Ureter (tissue), 1 donor: ENCODE data around the gene TRIP12. TPM values are rescaled to one million over a fixed set of nuclear protein-coding genes. Genes with fewer than 3 reads are reported as not detected.
"Not testable (repeated sequence)": the region's sequence is repeated elsewhere in the genome, so short reads cannot be mapped to it uniquely, and the experiment has no call there.

Experiments used
- DNase-seq: peaks from one replicate; pipeline ENCODE4 v3.0.0-alpha.2; 2020; ENCODE audit warnings: low spot score
- total RNA-seq: library from RNA; stranded (reverse); gene quantifications from one replicate; pipeline ENCODE4 v1.2.4, GENCODE V29; 2023
- donor health status: DM: yes; HTN: yes; CAD: no.

TRIP12 gene
- total RNA-seq, 1 donor from 2014 or later: 284 TPM

DNA sequence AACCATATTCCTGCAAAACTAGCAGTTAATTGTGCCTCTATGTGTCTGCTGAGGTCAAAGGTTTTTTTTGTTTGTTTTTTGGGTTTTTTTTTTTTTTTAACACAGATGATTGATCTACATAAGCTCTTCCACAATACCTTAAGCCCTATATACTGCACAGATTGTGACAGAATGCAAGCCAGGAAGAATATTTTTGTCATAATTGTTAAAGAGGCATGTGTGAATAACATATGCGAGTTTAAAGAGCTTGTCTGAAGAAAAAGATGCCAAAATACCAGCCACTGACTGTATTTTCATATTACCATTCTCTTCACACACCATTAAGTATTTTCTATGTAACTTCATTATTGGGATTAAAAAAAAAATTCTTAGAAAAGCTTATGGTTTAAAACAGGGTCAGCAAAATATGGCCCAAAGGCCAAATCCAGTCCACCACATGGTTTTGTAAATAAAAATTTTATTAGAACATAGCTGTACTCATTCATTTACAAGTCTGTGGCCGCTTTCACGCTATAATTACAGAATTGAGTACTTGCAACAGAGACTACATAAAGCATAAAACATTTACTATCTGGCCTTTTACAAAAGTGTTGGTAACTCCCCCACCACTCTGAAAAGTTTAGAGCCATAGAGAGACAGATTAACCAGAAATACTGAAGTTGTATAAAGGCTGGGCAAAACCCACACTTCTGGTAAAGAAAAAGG is 89.9 kb downstream of the TRIP12 start:
- DNase-seq: no peak

GRCh38 chr2:229825476-229825875 is 96.3 kb downstream of the TRIP12 start:
- DNase-seq: no peak

DNA sequence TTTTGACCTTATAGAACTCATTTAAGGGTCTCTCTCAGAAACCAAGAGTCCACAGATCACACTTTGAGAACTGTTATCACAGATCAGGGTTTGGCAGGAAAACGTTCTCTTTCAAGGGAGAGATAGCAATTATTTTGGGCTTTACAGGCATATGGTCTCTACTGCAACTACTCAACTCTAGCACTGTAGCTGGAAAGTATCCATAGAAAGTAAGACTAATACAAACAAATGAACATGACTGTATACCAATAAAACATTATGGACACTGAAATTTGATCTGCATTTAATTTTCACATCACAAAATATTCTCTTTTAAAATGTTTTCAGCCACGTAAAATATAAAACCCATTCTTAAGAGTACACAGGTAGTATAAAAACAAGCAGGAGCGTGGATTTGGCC is 100.5 kb downstream of the TRIP12 start:
- DNase-seq: no peak

GRCh38 chr2:229818230-229818629 is 103.6 kb downstream of the TRIP12 start:
- no peak for DNase-seq

DNA sequence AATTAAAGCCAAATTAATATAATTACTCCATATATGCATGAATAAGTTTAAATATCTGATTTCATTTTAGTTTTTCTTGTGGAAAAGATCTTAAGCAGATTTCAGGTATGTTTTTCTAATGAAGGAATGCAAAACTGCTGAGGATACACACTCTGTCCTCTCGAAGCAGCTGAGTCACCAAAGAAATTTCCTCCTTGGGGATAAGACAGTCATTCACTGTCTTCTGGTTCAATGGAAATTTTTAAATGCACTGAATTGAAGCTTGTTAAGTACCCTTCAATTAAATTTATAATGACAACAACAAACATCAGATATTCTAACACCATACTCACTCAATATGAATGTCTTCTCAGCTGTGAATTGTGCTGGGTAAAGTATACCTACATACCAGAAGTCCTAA is 106.0 kb downstream of the TRIP12 start:
- DNase-seq: no peak

DNA sequence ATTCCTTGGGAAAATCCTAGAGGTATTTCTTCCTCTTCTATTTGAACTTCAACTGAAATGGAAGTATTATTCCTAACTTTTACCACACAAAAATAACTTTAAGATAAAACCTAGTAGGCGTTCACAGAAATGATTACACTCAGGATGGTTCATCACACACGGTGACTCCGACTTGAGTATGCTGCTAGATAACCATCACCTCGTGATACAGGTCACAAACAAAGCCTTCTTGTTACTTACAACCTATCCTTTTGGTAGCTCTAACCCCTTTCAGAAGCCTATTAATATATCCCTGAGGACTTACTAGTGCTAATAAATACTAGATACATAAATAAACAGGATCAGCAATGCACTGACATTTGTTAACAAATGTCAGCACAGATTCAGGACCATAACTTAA is 106.5 kb downstream of the TRIP12 start:
- no peak for DNase-seq

DNA sequence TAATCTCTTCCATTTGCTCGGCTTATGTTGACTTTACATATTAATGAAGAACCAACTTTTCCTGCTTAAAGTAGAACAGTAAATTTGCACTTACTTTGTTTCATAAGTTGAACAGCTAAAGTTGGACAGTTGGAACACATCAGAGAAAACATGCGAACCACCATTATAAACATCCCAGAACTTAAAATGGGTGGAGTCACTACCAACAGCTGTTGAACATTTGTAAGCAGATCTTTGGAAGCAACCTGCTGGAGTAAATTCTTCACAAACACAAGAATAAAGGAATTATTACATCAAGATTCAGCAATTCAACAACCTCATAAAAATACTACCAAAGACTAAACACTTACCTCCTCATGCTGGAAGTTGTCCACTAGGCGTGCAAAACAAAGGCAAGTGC is 111.0 kb downstream of the TRIP12 start:
- DNase-seq: no peak

DNA sequence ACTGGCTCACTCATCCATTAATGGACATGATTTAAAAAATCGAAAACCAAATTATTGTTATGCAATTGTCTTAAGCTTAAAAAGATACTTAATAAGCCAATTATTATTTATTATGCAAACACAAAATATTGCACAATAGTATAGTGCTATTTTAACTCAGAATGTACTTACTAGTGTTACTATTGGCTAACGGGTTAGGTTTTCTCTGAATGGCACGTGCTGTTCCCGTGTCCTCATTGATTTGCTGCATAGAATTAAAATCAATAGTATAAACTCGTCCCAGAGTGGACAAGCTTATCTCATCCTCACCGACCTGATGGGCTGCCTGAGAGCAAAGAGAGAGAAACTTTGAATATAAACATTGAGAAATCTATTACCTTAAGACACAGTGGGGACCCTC is 116.2 kb downstream of the TRIP12 start:
- DNase-seq: no peak

DNA sequence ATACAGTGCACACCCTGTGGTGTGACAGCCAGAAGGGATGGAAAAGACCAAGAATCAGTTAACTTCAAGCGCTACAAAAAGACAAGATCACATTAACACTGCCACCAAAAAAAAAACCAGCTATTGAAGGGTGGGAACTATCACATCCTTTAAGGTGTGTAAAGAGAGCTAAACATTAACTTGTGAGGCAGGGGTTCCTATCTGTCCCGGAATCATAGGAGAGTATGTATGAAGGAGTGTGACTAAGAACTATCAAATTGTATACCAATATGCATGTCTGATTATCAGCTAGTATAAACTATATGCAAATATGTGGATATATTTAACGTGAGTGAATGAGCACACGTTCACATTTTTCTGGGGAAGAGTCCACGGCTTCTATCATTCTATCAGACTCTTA is 119.0 kb downstream of the TRIP12 start:
- no peak for DNase-seq

DNA sequence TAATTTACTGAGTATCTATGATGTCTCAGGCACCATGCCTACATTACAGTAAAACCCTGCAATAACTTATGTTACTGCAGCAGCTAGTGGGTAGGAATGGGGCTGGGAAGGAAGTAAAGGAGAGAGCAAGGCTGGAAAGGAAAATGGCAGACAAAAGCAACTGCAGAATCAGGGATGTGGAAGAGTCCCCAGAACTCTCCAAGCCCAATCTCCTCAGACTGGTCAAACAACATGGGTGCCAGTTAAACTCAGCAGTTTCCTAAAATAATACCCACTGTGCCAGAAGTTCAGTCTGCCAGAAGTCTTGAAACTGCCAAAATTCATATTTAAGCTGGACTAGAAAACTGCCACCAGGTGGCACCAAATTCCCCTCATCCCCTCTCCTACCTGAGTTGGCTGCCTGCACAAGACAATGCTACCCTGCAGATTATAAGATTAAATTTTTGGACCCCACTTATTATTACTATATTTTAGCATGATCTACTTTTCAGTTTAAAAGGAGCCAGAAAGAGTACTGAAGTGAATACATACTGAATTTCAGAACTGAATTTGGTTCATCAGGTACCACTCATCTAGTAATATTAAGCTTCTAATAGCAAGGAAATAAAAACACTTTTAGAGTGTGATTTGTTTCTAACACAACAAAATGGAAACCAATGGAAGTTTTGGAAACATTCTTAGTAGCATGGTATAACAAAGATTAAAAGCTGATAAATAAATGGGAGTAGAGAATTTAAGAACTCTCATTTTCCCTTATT is 120.6 kb downstream of the TRIP12 start:
- DNase-seq: peak; percentile 55

DNA sequence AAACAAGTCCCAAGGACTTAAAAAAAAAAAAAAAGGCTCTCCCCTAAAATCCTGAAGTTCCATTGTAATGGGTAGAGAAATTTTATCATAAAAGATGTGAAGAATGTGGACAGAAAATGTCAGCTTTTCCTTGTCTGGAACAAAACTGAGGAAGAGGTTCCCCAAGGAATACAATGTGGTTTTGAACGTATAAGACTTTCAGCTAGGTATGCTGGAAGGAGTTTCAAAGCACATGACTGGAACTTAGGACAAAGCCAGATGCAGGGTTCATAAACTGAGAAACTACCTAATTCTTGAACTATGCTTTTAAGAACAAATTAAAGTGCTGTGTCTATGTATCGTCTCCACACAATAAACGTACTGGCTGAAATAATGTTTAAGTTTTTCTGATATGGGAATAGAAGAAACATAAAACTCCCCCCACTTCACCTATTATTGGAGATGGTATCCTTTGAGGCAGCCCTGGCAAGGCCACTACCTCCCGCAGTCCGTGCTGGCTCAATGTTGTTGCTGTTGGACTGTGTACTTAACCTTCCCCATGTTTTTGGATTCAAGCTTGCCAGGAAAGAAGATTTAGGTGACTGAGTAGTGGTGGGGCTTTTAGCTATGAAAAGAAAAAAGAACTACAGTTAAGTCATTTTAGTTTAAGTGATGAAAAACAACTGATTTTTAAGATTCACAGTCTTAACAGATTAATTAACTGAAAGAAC is 123.2 kb downstream of the TRIP12 start:
- no peak for DNase-seq

- no peak for DNase-seq
Observed at GRCh38 chr2:229795058-229795457, 126.8 kb downstream of the TRIP12 start.

- DNase-seq: no peak
Observed at GRCh38 chr2:229794636-229795035, 127.2 kb downstream of the TRIP12 start.

GRCh38 chr2:229786289-229786688 is 135.5 kb downstream of the TRIP12 start:
- not testable (repeated sequence) for DNase-seq

- DNase-seq: no peak
Observed at GRCh38 chr2:229784791-229785190, 137.0 kb downstream of the TRIP12 start.

DNA sequence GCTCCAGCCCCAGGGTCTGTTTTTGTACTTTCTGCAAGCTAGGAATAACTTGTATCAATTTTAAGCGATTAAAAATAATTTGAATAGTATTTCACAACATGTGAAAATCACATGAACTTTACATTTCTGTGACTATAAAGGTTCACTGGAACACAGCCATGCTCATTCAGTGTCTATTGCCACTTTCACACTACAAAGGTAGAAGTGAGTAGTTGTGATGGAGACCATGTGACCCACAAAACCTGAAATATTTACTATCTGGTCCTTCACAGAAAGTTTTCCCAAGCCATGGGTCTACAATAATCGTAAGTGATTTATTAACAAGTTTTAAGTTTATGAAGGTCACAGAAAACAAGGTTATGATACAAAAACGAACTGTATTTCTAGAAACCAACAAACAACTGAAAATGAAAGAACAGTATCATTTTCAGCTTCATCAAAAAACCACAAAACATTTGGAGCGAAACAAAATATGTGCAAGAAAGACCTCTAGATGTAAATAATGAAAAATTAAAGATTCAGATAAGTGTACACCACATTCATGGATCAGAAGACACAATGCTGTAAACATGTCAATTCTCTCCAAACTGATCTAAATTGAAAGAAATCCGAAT is 138.6 kb downstream of the TRIP12 start:
- no peak for DNase-seq

DNA sequence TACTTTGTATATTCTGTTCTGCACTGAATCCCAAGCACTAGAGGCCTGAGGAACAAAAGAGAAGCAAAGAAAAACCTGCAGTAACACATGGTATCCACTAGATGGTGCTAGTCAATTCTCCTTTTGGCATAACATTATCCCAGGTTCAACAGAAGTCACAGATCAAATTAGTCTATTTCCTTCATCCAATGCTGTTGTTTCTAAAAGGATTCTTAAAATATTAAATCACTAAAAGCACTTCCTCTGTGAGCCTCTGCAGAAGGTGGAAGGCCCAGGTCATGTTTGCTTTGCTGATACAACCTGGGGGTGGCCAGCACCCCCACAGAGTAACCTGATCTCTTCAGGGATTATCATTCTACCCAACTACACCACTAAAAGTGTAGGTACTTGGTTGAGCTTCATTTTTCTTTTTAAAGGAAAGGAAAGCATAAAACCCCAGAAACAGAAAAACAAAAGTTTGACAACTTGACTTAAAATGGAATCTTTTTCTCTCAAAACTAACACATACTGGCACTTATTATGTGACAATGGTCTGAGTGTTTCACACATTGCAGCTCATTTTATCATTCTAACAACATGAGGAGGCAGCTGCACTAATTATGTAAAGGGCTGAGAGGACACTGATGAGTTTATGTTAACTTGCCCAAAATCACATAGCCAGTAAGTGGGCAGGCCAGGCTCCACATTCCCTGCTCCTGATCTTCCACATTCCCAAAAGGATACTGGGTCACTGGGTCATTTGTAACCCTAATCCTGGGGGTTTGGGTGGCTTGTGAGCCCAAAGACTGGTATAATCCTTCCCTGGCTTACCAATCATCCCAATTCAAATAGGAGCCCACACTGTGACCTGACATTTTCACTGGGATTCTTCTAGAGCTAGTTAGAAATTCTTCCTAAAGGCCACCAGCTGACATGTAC is 140.7 kb downstream of the TRIP12 start:
- DNase-seq: no peak

- peak; percentile 49 for DNase-seq
Observed at GRCh38 chr2:229779650-229780049, 142.2 kb downstream of the TRIP12 start.

DNA sequence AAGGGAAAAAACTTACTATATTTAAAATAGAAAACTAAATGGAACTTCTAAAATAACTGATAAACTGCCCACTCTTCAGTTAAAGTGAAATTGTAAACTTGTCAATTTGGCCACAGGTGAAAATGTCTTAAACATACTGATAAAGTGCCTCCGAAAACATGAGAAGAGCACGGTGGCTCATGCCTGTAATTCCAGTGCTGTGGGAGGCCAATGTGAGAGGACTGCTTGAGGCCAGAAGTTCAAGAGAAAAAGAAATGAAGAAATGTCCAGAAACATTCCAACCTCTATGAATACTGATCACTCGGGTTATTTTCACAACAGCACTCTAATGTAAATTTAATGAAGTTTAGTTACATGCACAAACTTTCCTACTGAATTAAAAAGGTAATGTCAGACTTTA is 144.1 kb downstream of the TRIP12 start:
- no peak for DNase-seq

DNA sequence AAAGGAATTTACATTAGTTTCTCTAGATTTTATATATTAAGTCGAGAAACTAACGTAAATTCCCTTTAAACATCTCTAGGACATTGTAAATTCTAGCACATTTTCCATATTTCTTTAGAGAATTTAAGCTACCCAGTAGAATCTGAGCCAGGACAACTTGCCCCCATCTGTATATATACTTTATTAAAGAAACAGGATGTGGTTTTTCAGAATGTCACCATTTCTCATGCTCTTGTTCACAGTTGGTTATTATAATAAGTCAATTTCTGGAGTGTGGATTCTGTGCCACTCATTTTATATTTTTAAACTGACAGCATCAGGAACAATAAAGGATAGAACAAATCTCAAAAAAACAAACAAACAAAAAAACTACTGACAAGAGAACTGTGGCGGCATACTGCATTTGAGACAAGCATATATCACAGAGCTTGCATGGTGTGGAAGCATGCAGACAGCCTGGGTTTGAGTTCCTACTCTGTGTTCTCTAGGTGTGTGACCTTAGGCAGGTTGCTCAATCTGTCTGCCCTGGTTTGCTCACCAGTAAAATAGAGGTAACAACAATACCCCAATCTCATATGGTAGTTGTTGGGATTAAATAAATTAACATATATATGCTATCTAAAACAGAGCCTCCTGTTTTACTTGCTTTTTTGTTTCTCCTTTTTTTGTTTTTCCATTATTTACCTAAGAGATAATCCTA is 146.0 kb downstream of the TRIP12 start:
- DNase-seq: no peak

GRCh38 chr2:229774237-229774636 is 147.6 kb downstream of the TRIP12 start:
- DNase-seq: no peak
